WTC11 (cell line): ENCODE results near the gene FA2H. TPM values are rescaled to one million over a fixed set of nuclear protein-coding genes. Genes with fewer than 3 reads are reported as not detected.
A peak's percentile ranks its signal among the peaks of the same experiment; 100 is the strongest.

ENCODE experiments used
- ATAC-seq: fragments of 200-7000 bp; cut with Tn5 transposase; 2 replicates; pipeline ENCODE4 v1.10.0; 2021; ENCODE audit warnings: mild to moderate bottlenecking, moderate library complexity
- CTCF ChIA-PET: fragments of 300-600 bp; sonication (Branson Sonifier 250); formaldehyde crosslinking; loops from one replicate; lab custom pipeline; 2021; ENCODE audit warnings: antibody characterized with exemption; lab: Charles Lee
- POLR2A ChIA-PET: fragments of 350-600 bp; sonication (Branson Sonifier 250); formaldehyde crosslinking; loops from one replicate; lab custom pipeline; 2021; ENCODE audit warnings: antibody characterized with exemption; lab: Charles Lee
- DNase-seq: peaks from one replicate; pipeline ENCODE4 v3.0.0; 2021; ENCODE audit warnings: low spot score
- H3K27ac Mint-ChIP-seq: 2 replicates; pipeline ENCODE4 v1.8.0; 2021; ENCODE audit warnings: mixed read lengths
- H3K27me3 Mint-ChIP-seq: 2 replicates; pipeline ENCODE4 v1.8.0; 2021; ENCODE audit warnings: low read depth, mild to moderate bottlenecking, moderate library complexity, mixed read lengths
- H3K36me3 Mint-ChIP-seq: 2 replicates; pipeline ENCODE4 v1.8.0; 2021; ENCODE audit warnings: mixed read lengths
- H3K4me1 Mint-ChIP-seq: 2 replicates; pipeline ENCODE4 v1.8.0; 2022; ENCODE audit warnings: mixed read lengths
- H3K4me3 Mint-ChIP-seq: 2 replicates; pipeline ENCODE4 v1.8.0; 2021; ENCODE audit warnings: mild to moderate bottlenecking, moderate library complexity, mixed read lengths
- H3K9me3 Mint-ChIP-seq: 2 replicates; pipeline ENCODE4 v1.8.0; 2021; ENCODE audit warnings: mixed read lengths
- CREM ChIP-seq: sonication (generic); formaldehyde crosslinking; IDR thresholded peaks from 2 replicates; pipeline ENCODE4 v1.8.1; 2022; ENCODE audit warnings: mild to moderate bottlenecking, missing genetic modification reagents, moderate library complexity
- FOXK1 ChIP-seq: sonication (generic); formaldehyde crosslinking; IDR thresholded peaks from 2 replicates; pipeline ENCODE4 v1.8.0; 2022; ENCODE audit warnings: mild to moderate bottlenecking, moderate library complexity, missing genetic modification reagents
- GRHL2 ChIP-seq: fragments of 250-450 bp; sonication (Bioruptor Pico); IDR thresholded peaks from 2 replicates; pipeline ENCODE4 v1.8.0; 2022; ENCODE audit warnings: mild to moderate bottlenecking, moderate library complexity; ENCODE audit not compliant: insufficient replicate concordance, severe bottlenecking
- MXD4 ChIP-seq: fragments of 250-450 bp; sonication (Bioruptor Pico); IDR thresholded peaks from 2 replicates; pipeline ENCODE4 v1.8.0; 2021; ENCODE audit warnings: mild to moderate bottlenecking, moderate library complexity, borderline replicate concordance
- MYBL2 ChIP-seq: sonication (generic); formaldehyde crosslinking; IDR thresholded peaks from 2 replicates; pipeline ENCODE4 v1.8.1; 2023; ENCODE audit warnings: mild to moderate bottlenecking, moderate library complexity, missing genetic modification reagents
- NFE2L1 ChIP-seq: sonication (generic); formaldehyde crosslinking; IDR thresholded peaks from 2 replicates; pipeline ENCODE4 v1.8.1; 2023; ENCODE audit warnings: missing genetic modification reagents
- NR1H2 ChIP-seq: sonication (generic); formaldehyde crosslinking; IDR thresholded peaks from 2 replicates; pipeline ENCODE4 v1.9.0; 2021; ENCODE audit warnings: mild to moderate bottlenecking, moderate library complexity, missing genetic modification reagents
- RORB ChIP-seq: fragments of 250-450 bp; sonication (Bioruptor Pico); IDR thresholded peaks from 2 replicates; pipeline ENCODE4 v1.9.0; 2021; ENCODE audit warnings: mild to moderate bottlenecking
- TEAD4 ChIP-seq: sonication (generic); formaldehyde crosslinking; IDR thresholded peaks from 2 replicates; pipeline ENCODE4 v1.8.0; 2022; ENCODE audit warnings: mild to moderate bottlenecking, missing genetic modification reagents
- ZNF121 ChIP-seq: sonication (generic); formaldehyde crosslinking; IDR thresholded peaks from 2 replicates; pipeline ENCODE4 v1.8.0; 2023; ENCODE audit warnings: missing genetic modification reagents
- ZNF138 ChIP-seq: sonication (generic); formaldehyde crosslinking; conservative IDR thresholded peaks from 2 replicates; pipeline ENCODE4 v1.8.1; 2022; ENCODE audit warnings: mild to moderate bottlenecking, moderate library complexity, missing genetic modification reagents
- ZNF317 ChIP-seq: sonication (generic); formaldehyde crosslinking; IDR thresholded peaks from 2 replicates; pipeline ENCODE4 v1.8.1; 2023; ENCODE audit warnings: low read depth, mild to moderate bottlenecking, moderate library complexity, missing genetic modification reagents, borderline replicate concordance
- ZNF671 ChIP-seq: fragments of 250-450 bp; sonication (Bioruptor Pico); IDR thresholded peaks from 2 replicates; pipeline ENCODE4 v1.8.0; 2021; ENCODE audit warnings: mild to moderate bottlenecking
- total RNA-seq: library from RNA; stranded (reverse); gene quantifications from 3 replicates; pipeline ENCODE4 v1.2.3, GENCODE V29; 2021
- TF ChIP-seq, protein P1 (sequence below): fragments of 250-450 bp; sonication (Bioruptor Pico); conservative IDR thresholded peaks from 2 replicates; pipeline ENCODE4 v1.9.0; 2021; ENCODE audit warnings: mild to moderate bottlenecking
- TF ChIP-seq, protein P2 (sequence below): sonication (generic); formaldehyde crosslinking; IDR thresholded peaks from 2 replicates; pipeline ENCODE4 v1.8.0; 2022; ENCODE audit warnings: mild to moderate bottlenecking, missing genetic modification reagents
- TF ChIP-seq, protein P3 (sequence below): sonication (generic); formaldehyde crosslinking; IDR thresholded peaks from 2 replicates; pipeline ENCODE4 v1.8.0; 2022; ENCODE audit warnings: mild to moderate bottlenecking, missing genetic modification reagents
- TF ChIP-seq, protein P4 (sequence below): sonication (generic); formaldehyde crosslinking; IDR thresholded peaks from 2 replicates; pipeline ENCODE4 v1.8.1; 2023; ENCODE audit warnings: mild to moderate bottlenecking, missing genetic modification reagents
- TF ChIP-seq, protein P5 (sequence below): sonication (generic); formaldehyde crosslinking; IDR thresholded peaks from 2 replicates; pipeline ENCODE4 v1.8.0; 2022; ENCODE audit warnings: missing genetic modification reagents
- TF ChIP-seq, protein P6 (sequence below): sonication (generic); formaldehyde crosslinking; IDR thresholded peaks from 2 replicates; pipeline ENCODE4 v1.8.1; 2022; ENCODE audit warnings: mild to moderate bottlenecking, missing genetic modification reagents, moderate library complexity, borderline replicate concordance
- TF ChIP-seq, protein P7 (sequence below): sonication (generic); formaldehyde crosslinking; IDR thresholded peaks from 2 replicates; pipeline ENCODE4 v1.8.0; 2022; ENCODE audit warnings: mild to moderate bottlenecking, missing genetic modification reagents
- TF ChIP-seq, protein P8 (sequence below): fragments of 250-450 bp; sonication (Bioruptor Pico); IDR thresholded peaks from 2 replicates; pipeline ENCODE4 v1.9.0; 2021; ENCODE audit warnings: moderate library complexity, mild to moderate bottlenecking, inconsistent platforms, borderline replicate concordance
- TF ChIP-seq, protein P9 (sequence below): sonication (generic); formaldehyde crosslinking; IDR thresholded peaks from 2 replicates; pipeline ENCODE4 v1.8.1; 2022; ENCODE audit warnings: missing genetic modification reagents, borderline replicate concordance

FA2H gene
- total RNA-seq, 1 experiment from 2014 or later: 10.9 TPM

DNA sequence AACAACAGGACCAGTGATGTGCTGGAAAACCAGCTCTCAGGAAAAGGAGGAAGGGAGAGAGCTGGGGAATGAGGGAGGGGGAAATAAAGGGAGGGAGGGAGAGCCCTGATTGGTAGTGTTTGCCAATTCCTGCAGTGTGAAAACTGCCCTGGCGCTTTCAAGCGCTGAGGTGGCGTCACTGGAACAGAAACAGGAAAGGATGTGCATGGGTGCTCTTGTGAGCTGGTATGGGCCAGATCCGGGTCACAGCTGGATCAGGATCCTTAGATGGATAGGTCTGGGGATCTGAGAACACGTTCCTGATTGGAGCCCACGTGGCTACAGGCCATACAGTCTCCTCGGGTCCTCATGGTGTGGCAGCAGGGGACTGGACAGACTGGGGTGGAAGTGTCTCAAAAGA, 57.3 kb downstream of the FA2H start:
- Mint-ChIP-seq H3K9me3 (no peaks in the 10 kb centered on the region), H3K4me1 (no peaks in the 10 kb centered on the region), H3K36me3 (no peaks in the 10 kb centered on the region), H3K27ac (no peak overlapping the region), H3K27me3 (no peaks in the 10 kb centered on the region), H3K4me3 (no peak overlapping the region)
- ChIA-PET CTCF (interaction anchor here (0.5 to 4.0 kb wide), 8 partner anchors 9 to 355 kb away, joined by 3 to 28 read pairs (median 7); partner anchors contain the start of gene FA2H), POLR2A (no interaction called here)
- DNase-seq: no peak
- ATAC-seq: no peak
- TF ChIP-seq ZNF317: no peak
- no peak for TF ChIP-seq ZNF138 (CRISPR knock-in tag)
- TF ChIP-seq, protein P1, sequence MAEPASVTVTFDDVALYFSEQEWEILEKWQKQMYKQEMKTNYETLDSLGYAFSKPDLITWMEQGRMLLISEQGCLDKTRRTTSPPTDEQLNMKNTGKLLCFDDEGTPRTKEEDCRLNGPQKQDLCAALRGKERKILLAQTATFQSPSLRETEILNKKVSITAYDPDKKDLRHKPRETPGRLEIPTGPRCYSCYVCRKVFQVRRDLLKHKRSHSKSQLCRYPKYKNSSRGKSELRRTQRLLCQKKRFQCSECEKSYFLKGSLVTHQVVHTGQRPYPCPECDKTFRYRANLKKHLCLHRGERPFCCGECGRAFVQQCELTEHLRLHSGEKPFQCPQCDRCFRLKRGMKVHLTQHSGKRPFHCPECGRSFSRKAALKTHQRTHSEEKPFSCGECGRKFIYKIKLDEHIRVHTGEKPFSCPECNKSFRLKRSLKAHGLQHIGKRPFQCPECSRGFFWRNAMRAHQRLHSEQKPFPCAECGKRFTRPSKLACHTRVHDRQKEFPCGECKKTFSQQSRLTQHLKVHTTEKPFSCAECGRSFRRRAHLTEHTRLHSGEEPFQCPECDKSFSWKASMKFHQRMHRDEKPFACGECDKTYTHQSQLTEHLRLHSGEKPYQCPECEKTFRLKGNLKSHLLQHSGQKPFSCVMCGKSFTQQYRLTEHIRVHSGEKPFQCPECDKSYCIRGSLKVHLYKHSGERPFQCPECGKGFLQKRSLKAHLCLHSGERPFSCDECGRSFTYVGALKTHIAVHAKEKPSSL (CRISPR knock-in tag): no peak
- TF ChIP-seq TEAD4: no peak
- TF ChIP-seq NFE2L1 (CRISPR knock-in tag): no peak
- TF ChIP-seq, protein P2, sequence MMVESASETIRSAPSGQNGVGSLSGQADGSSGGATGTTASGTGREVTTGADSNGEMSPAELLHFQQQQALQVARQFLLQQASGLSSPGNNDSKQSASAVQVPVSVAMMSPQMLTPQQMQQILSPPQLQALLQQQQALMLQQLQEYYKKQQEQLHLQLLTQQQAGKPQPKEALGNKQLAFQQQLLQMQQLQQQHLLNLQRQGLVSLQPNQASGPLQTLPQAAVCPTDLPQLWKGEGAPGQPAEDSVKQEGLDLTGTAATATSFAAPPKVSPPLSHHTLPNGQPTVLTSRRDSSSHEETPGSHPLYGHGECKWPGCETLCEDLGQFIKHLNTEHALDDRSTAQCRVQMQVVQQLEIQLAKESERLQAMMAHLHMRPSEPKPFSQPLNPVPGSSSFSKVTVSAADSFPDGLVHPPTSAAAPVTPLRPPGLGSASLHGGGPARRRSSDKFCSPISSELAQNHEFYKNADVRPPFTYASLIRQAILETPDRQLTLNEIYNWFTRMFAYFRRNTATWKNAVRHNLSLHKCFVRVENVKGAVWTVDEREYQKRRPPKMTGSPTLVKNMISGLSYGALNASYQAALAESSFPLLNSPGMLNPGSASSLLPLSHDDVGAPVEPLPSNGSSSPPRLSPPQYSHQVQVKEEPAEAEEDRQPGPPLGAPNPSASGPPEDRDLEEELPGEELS (CRISPR knock-in tag): no peak
- TF ChIP-seq MXD4 (CRISPR knock-in tag): no peak
- no peak for TF ChIP-seq GRHL2
- TF ChIP-seq, protein P3, sequence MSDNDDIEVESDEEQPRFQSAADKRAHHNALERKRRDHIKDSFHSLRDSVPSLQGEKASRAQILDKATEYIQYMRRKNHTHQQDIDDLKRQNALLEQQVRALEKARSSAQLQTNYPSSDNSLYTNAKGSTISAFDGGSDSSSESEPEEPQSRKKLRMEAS (CRISPR knock-in tag): no peak

DNA sequence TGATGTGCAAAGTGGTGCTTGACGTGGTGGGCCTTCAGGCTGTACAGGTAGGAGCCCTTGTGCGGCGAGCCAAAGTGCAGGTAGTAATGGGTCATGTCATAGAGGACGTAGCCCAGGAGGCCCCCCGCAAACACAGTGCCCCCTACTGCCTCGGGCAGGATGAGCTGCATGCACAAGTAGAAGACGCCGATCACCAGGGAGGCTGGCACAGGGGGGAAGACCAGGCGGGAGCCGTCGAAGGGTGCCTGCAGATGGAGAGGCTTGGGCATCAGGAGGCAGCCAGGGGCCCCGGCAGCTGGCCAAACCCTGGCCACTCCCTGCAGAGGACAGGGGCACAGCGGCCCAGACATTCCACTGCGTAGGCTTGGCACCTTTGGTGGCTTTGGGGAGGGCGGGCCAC, 58.3 kb downstream of the FA2H start:
- no peaks in the 10 kb centered on the region for H3K27me3 Mint-ChIP-seq
- H3K4me1 Mint-ChIP-seq: no peaks in the 10 kb centered on the region
- ATAC-seq: peak; percentile 47
- ChIA-PET POLR2A (interaction anchor here (0.6 kb wide), 1 partner anchor 26 kb away, joined by 8 read pairs; no protein-coding TSS in a partner anchor), CTCF (interaction anchor here (0.5 to 4.0 kb wide), 17 partner anchors 8 to 395 kb away, joined by 3 to 28 read pairs (median 6); partner anchors contain the start of genes FA2H, MLKL and RFWD3)
- no peak overlapping the region for H3K27ac Mint-ChIP-seq
- no peak overlapping the region for H3K4me3 Mint-ChIP-seq
- H3K9me3 Mint-ChIP-seq: no peaks in the 10 kb centered on the region
- no peaks in the 10 kb centered on the region for H3K36me3 Mint-ChIP-seq
- peak; percentile 44 for DNase-seq
- no peak for TF ChIP-seq RORB (CRISPR knock-in tag)
- TF ChIP-seq MYBL2: no peak
- TF ChIP-seq, protein P4, sequence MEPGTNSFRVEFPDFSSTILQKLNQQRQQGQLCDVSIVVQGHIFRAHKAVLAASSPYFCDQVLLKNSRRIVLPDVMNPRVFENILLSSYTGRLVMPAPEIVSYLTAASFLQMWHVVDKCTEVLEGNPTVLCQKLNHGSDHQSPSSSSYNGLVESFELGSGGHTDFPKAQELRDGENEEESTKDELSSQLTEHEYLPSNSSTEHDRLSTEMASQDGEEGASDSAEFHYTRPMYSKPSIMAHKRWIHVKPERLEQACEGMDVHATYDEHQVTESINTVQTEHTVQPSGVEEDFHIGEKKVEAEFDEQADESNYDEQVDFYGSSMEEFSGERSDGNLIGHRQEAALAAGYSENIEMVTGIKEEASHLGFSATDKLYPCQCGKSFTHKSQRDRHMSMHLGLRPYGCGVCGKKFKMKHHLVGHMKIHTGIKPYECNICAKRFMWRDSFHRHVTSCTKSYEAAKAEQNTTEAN (CRISPR knock-in tag): no peak
- no peak for TF ChIP-seq ZNF671 (CRISPR knock-in tag)
- no peak for TF ChIP-seq FOXK1 (CRISPR knock-in tag)
- TF ChIP-seq TEAD4: no peak
- TF ChIP-seq, protein P5, sequence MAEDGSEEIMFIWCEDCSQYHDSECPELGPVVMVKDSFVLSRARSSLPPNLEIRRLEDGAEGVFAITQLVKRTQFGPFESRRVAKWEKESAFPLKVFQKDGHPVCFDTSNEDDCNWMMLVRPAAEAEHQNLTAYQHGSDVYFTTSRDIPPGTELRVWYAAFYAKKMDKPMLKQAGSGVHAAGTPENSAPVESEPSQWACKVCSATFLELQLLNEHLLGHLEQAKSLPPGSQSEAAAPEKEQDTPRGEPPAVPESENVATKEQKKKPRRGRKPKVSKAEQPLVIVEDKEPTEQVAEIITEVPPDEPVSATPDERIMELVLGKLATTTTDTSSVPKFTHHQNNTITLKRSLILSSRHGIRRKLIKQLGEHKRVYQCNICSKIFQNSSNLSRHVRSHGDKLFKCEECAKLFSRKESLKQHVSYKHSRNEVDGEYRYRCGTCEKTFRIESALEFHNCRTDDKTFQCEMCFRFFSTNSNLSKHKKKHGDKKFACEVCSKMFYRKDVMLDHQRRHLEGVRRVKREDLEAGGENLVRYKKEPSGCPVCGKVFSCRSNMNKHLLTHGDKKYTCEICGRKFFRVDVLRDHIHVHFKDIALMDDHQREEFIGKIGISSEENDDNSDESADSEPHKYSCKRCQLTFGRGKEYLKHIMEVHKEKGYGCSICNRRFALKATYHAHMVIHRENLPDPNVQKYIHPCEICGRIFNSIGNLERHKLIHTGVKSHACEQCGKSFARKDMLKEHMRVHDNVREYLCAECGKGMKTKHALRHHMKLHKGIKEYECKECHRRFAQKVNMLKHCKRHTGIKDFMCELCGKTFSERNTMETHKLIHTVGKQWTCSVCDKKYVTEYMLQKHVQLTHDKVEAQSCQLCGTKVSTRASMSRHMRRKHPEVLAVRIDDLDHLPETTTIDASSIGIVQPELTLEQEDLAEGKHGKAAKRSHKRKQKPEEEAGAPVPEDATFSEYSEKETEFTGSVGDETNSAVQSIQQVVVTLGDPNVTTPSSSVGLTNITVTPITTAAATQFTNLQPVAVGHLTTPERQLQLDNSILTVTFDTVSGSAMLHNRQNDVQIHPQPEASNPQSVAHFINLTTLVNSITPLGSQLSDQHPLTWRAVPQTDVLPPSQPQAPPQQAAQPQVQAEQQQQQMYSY (CRISPR knock-in tag): no peak
- no peak for TF ChIP-seq NR1H2
- TF ChIP-seq, protein P6, sequence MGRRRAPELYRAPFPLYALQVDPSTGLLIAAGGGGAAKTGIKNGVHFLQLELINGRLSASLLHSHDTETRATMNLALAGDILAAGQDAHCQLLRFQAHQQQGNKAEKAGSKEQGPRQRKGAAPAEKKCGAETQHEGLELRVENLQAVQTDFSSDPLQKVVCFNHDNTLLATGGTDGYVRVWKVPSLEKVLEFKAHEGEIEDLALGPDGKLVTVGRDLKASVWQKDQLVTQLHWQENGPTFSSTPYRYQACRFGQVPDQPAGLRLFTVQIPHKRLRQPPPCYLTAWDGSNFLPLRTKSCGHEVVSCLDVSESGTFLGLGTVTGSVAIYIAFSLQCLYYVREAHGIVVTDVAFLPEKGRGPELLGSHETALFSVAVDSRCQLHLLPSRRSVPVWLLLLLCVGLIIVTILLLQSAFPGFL (CRISPR knock-in tag): no peak
- TF ChIP-seq, protein P7, sequence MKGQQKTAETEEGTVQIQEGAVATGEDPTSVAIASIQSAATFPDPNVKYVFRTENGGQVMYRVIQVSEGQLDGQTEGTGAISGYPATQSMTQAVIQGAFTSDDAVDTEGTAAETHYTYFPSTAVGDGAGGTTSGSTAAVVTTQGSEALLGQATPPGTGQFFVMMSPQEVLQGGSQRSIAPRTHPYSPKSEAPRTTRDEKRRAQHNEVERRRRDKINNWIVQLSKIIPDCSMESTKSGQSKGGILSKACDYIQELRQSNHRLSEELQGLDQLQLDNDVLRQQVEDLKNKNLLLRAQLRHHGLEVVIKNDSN (CRISPR knock-in tag): no peak
- TF ChIP-seq, protein P8, sequence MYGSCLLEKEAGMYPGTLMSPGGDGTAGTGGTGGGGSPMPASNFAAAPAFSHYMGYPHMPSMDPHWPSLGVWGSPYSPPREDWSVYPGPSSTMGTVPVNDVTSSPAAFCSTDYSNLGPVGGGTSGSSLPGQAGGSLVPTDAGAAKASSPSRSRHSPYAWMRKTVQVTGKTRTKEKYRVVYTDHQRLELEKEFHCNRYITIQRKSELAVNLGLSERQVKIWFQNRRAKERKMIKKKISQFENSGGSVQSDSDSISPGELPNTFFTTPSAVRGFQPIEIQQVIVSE (CRISPR knock-in tag): no peak
- TF ChIP-seq, protein P9, sequence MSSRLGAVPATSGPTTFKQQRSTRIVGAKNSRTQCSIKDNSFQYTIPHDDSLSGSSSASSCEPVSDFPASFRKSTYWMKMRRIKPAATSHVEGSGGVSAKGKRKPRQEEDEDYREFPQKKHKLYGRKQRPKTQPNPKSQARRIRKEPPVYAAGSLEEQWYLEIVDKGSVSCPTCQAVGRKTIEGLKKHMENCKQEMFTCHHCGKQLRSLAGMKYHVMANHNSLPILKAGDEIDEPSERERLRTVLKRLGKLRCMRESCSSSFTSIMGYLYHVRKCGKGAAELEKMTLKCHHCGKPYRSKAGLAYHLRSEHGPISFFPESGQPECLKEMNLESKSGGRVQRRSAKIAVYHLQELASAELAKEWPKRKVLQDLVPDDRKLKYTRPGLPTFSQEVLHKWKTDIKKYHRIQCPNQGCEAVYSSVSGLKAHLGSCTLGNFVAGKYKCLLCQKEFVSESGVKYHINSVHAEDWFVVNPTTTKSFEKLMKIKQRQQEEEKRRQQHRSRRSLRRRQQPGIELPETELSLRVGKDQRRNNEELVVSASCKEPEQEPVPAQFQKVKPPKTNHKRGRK: no peak
- TF ChIP-seq CREM: no peak
- no peak for TF ChIP-seq ZNF121 (CRISPR knock-in tag)
